WI38 (cell line): ENCODE results near the gene ELK3.

Experiments used
- H3K4me3 ChIP-seq: 2 replicates; pipeline ENCODE4 v1.5.1; 2011; ENCODE audit warnings: low read depth, mild to moderate bottlenecking, control low read depth, low read length
- TF ChIP-seq, protein P1 (sequence below): IDR thresholded peaks from 2 replicates; pipeline ENCODE4 v1.5.1; 2012; ENCODE audit warnings: low read depth, mild to moderate bottlenecking, control low read depth, low read length

ELK3 gene

DNA sequence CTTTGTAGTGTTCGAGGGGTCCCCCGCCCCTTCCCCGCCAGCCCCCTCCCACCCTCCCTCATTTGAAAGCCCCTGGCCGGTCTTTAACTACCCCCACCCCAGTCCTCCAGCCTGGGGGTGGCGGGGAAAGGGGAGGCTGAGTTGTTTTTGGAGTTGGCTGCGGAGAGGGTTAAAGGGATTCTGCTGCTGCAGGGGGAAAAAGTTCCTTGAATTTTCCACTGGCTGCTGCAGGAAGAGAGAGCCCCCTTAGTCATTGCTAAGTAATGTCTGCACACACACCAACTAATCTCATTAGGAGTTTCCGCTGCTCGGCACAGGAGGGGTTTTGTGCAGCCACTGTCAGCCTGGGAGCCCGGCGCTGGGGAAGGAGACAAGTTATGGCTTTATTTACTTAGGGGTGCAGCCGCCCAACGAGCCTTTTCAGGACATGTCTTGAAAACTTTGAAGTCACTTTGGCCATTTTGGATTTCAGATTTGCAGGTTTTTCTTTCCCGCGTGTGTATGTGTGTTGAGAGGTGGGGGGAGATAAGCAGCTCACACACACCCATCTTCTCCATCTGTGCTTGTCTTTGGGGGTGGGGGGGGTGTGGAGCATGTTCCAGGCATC, 1.8 kb downstream of the ELK3 start:
- H3K4me3 ChIP-seq: peak overlapping the region; percentile 89
- TF ChIP-seq, protein P1, sequence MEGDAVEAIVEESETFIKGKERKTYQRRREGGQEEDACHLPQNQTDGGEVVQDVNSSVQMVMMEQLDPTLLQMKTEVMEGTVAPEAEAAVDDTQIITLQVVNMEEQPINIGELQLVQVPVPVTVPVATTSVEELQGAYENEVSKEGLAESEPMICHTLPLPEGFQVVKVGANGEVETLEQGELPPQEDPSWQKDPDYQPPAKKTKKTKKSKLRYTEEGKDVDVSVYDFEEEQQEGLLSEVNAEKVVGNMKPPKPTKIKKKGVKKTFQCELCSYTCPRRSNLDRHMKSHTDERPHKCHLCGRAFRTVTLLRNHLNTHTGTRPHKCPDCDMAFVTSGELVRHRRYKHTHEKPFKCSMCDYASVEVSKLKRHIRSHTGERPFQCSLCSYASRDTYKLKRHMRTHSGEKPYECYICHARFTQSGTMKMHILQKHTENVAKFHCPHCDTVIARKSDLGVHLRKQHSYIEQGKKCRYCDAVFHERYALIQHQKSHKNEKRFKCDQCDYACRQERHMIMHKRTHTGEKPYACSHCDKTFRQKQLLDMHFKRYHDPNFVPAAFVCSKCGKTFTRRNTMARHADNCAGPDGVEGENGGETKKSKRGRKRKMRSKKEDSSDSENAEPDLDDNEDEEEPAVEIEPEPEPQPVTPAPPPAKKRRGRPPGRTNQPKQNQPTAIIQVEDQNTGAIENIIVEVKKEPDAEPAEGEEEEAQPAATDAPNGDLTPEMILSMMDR: no peak

- TF ChIP-seq, protein P1: no peak
- peak overlapping the region; percentile 89 for H3K4me3 ChIP-seq
Observed at GRCh38 chr12:96196781-96197180, 2.6 kb downstream of the ELK3 start.

- no peak overlapping the region for H3K4me3 ChIP-seq
- TF ChIP-seq, protein P1: no peak
Observed at GRCh38 chr12:96197503-96198272, 3.5 kb downstream of the ELK3 start.

GRCh38 chr12:96198965-96199364, 4.8 kb downstream of the ELK3 start:
- no peak overlapping the region for H3K4me3 ChIP-seq
- TF ChIP-seq, protein P1: no peak

DNA sequence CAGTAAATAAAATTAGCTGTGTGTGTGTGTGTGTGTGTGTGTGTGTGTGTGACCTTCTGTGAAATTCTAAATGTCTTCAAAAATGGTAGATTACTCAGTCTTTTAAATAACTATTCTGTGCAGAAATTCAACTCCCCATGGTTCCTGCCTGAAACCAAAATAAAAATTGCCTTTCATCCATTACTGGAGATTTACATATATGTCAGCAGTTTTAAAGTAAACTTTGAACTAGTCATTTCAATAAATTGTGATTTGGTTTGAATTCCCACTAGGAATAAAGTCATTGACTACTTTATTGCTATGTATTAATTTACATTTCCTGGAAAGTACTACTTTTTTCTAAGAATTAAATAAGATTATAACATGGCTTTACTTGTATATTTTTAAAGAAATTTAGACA, 5.3 kb downstream of the ELK3 start:
- TF ChIP-seq, protein P1: no peak
- no peak overlapping the region for H3K4me3 ChIP-seq

GRCh38 chr12:96201272-96202227, 7.4 kb downstream of the ELK3 start:
- no peak overlapping the region for H3K4me3 ChIP-seq
- TF ChIP-seq, protein P1: no peak
